Subcutaneous adipose tissue (tissue), 4 donors: ENCODE data around the gene DIAPH2. TPM values are rescaled to one million over a fixed set of nuclear protein-coding genes. Genes with fewer than 3 reads are reported as not detected.

Source experiments
- CTCF ChIP-seq: fragments of 450-650 bp; IDR thresholded peaks from one replicate; pipeline ENCODE4 v1.5.1; 2016; ENCODE audit warnings: low read depth, mild to moderate bottlenecking, control low read depth, antibody characterized with exemption, moderate library complexity
- total RNA-seq, 4 donors: library from RNA; depleted of rRNA; stranded (reverse); fragments of >200 nt; gene quantifications; one replicate each; pipeline ENCODE4 v1.1.0, GENCODE V29; 2016

The DIAPH2 gene
- total RNA-seq, 4 donors from 2014 or later, result 45.0 to 84.6 (median 54.2) TPM

DNA sequence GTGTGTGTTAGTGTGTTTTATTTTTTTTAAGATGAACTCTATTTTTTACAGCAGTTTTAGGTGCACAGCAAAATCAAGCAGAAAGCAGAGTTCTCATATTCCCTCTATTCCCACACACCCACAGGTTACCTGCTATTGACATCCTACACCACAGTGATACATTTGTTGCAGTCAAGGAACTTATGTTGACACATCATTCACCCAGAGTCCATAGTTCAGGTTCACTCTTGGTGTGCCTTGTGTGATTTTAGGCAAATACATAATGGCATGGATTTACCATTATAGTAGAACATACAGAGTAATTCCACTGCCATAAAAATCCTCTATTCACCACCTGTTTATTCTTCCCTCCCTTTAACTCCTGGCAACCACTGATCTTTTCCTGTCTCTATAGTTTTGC lies 28.7 kb downstream of the DIAPH2 start:
- TF ChIP-seq CTCF, result no peak

DNA sequence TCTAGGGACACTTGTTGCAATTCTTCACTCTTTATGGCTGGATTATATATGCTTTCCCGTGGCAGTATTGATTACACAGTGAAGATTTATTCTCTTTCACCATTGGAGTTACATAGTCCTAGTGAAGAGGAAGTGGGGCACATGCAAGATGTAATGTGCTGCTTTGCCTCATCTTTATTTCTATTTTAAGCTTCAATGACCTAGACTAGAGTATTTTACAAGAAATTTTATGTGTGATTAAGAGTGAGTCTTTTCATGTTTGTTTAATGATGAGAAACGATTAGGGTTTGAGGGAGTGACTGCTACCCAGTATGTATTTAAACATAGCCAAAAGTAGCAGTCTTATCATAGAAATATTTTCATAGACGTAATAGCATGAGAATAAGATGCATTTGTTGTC lies 30.8 kb downstream of the DIAPH2 start:
- no peak for TF ChIP-seq CTCF

DNA sequence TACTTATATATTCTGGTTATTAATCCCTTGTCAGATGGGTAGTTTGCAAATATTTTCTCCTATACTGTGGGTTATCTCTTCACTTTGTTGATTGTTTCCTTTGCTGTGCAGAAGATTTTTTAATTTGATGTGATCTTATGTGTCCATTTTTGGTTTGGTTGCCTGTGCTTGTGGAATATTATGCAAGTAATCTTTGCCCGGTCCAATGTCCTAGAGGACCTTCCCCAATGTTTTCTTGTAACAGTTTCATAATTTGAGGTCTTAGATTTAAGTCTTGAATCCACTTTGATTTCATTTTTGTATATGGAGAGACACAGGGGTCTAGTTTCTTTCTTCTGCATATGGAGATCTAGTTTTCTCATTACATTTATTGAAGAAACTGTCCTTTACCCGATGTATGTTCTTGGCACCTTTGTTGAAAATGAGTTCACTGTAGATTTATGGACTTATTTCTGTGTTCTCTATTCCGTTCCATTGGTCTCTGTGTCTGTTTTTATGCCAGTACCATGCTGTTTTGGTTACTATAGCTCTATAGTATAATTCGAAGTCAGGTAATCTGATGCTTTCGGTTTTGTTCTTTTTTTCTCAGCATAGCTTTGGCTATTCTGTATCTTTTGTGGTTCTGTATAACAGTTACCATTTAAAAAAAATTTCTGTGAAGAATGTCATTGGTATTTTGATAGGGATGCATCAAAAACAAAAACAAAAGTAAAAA lies 34.7 kb downstream of the DIAPH2 start:
- no peak for TF ChIP-seq CTCF

GRCh38 chrX:96721354-96721753 lies 36.7 kb downstream of the DIAPH2 start:
- no peak for TF ChIP-seq CTCF

GRCh38 chrX:96722781-96723180 lies 38.1 kb downstream of the DIAPH2 start:
- no peak for TF ChIP-seq CTCF

- no peak for TF ChIP-seq CTCF
Observed at GRCh38 chrX:96729053-96729452, 44.4 kb downstream of the DIAPH2 start.

- TF ChIP-seq CTCF, result no peak
Observed at GRCh38 chrX:96729868-96730643, 45.4 kb downstream of the DIAPH2 start.
